ENCODE data around the gene GLTPD2.
"Not testable (repeated sequence)": the region's sequence is repeated elsewhere in the genome, so short reads cannot be mapped to it uniquely, and the experiment has no call there.

Gene GLTPD2

DNA sequence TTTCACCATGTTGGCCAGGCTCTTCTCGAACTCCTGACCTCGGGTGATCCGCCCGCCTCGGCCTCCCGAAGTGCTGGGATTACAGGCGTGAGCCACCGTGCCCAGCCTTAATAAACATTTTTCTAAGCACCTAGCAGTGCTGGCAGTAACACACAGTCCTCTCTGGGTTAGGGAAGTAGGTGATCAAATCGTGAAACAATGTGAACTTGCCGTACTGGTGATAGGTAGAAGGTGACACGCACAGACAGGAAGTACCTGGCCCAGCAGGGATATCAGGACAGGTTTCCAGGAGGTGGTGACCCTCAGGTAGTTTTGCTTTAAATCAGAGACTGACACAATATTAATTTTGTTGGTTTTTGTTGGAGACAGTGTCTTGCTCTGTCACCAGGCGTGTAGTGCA is 22.7 kb downstream of the GLTPD2 start:
- DNase-seq = no peak

DNA sequence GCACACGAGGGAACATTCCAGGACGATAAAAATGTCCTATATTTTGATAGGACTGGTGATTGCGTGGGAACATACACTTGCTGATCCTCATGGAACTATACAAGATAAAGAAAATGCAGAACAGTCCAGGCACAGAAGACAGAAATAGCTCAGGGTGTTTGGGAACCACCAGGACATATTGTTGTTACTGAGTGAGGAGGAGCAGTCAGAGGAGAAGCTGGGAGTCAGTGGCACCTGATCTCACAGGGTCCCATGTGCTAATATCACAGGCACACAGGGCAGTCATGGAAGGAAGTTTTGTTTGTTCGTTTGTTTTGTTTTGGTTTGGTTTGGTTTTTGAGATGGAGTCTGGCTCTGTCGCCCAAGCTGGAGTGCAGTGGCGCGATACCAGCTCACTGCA is 23.9 kb downstream of the GLTPD2 start:
- no peak for DNase-seq

DNA sequence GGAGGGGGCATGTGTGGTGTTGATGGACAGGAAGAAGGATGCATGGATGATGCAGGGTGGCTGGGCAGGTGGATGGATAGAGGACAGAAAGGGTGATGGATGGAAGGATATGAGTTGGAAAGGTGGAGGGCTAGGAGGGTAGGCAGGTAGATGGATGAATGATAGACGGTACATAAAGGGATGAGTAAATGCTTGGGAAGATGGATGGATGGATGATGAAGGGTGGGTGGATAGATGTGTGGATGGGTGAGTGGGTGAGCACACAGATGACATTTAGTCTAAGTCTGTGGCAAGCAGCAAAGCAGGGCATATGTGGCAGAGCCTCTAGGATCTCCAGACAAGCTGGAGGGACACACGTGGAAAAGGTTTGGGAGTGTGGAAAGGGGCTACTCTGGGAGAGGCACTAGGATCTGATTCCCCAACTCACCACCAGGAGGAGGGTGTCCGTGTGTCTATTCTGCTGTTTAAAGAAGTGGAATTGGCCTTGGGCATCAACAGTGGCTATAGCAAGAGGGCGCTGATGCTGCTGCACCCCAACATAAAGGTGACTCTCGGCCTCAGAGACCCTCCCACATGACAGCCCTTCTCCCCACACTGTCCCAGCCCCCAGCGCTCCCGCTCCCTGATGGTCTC is 26.4 kb downstream of the GLTPD2 start:
- DNase-seq = no peak

- no peak for DNase-seq
Observed at GRCh38 chr17:4816826-4817225, 28.1 kb downstream of the GLTPD2 start.

DNA sequence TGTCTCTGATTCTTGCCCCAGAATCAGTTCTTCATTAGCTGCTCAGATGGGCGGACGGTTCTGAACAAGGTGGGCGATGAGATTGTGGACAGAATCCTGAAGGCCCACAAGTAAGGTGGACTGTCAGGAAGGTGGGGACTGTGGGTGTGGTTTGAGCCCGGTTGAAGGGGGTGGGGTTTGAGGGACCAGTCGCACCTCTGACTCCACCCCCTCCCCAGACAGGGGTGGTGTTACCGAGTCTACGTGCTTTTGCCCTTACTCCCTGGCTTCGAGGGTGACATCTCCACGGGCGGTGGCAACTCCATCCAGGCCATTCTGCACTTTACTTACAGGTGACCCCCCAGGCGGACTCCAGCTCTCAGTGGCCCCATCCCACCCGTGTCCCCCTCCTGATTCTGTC is 29.5 kb downstream of the GLTPD2 start:
- no peak for DNase-seq

DNA sequence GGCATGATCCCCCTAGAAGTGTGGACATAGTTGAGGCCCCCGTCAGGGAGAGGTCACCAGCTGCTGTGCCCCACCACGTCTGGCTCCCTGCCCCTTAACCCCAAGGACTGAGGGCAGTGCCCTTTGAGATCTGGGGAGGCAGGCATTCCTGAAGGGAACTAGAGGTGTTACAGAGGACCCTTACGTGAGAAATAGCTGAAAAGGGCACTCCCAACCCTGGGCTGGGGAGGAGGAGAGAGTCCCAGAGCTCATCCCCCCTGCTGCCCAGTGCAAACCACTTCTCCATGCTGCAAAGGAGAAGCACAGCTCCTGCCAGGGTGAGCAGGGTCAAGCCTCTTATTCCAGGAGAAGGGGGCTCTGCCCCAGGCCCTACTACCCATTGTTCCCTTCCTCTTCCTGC is 34.1 kb downstream of the GLTPD2 start:
- no peak for DNase-seq

DNA sequence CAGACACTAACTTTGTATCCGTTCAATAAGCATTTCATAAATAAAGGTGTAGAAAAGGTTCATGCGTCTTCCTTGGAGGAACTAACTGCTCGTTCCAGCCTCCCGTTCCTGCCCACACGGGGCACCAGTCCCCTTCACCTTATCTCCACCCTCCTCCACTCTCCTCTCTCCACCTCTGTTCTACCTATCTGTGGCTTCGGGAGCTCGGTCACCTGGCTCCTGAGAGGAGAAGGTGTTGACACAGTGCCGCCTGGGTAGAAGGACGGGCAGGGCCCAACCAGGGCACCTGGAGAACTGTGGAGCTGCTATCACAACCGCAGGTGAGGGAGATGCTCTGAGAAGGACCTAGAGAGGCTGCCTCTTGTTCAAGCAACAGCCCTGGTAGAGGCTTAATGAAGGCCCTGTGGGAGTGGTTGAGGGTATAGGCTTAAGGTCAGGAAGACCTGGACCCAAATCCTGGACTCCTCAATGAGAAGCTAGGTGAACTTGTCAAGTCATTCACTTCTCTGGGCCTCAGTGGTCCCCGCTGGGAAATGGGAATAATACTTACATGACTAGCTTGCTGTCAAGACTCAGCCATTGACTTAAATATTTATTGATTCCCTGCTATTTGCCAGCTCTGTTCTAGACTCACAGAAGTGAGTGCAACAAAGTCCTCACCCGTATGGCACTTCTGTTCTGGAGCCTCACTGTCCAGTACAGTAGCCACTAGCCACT is 34.8 kb downstream of the GLTPD2 start:
- no peak for DNase-seq

DNA sequence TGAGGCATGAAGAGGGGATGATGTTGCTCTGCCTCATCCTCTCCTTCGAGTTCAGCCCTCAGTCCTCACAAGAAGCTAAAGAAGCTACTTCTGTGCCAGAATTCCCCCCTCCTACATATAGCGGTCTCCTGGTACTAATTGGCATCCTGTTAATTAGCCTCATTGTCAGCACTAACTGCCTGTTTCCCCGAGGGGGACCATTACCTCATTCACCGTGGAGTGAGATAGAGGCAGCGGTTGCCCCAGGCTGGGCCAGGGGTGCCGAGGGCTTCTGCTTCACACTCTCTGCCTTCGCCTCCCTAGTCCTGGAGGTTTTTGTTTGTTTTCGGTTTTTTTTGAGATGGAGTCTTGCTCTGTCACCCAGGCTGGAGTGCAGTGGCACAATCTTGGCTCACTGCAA is 38.6 kb downstream of the GLTPD2 start:
- DNase-seq = no peak

GRCh38 chr17:4832829-4833177 is 44.0 kb downstream of the GLTPD2 start:
- not testable (repeated sequence) for DNase-seq

GRCh38 chr17:4833178-4833940 is 44.6 kb downstream of the GLTPD2 start, which contains the start of gene MINK1:
Gene MINK1, plus strand, starts transcription at chr17:4833340. Its CDS starts 244 bp downstream, at chr17:4833584.
- DNase-seq = peak; percentile 97

GRCh38 chr17:4833941-4834680 is 45.3 kb downstream of the GLTPD2 start:
- DNase-seq = peak; percentile 77

DNA sequence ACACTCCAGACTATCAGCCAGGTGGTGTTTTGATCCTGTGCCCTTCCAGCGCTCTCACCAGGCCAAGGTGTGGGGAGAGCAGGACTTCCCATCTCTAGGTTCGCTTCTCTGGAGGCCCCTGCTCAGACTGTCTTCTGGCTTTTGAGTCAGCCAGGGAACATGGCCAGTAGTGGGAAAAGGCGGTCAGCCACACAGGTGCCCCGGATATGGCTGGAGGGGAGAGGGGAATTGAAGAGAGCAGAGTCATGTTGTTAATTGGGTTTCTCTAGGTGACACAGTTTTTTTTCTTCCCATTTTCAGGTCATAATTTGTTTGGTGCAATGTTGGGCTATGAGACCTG is 45.9 kb downstream of the GLTPD2 start:
- DNase-seq = no peak

DNA sequence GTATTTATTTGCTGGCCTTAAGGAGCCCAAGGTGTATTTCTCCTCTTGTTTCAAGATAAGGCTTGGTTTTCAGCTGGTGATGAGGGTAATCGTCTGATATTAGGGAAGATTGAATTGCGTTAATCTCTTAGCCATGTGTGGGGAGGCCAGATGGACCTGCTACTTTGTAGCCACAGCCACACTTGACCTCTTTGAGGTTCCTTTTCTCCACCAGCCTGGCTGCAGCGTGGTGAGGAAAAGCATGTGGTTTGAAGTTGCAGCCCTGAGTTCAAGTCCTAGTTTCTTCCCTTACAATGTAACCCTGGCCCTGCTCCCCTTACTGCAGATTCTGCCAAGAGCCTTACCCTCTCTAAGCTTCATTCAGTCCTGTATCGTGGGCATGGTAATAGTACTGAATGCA is 47.5 kb downstream of the GLTPD2 start:
- DNase-seq = no peak

- no peak for DNase-seq
Observed at GRCh38 chr17:4837471-4838308, 48.9 kb downstream of the GLTPD2 start.

GRCh38 chr17:4838309-4838785 is 49.6 kb downstream of the GLTPD2 start:
- DNase-seq = no peak

GRCh38 chr17:4839221-4839620 is 50.5 kb downstream of the GLTPD2 start:
- no peak for DNase-seq
